ENCODE results near the gene LY6G6D. TPM values are rescaled to one million over a fixed set of nuclear protein-coding genes. Genes with fewer than 3 reads are reported as not detected.

The LY6G6D gene
- total RNA-seq, 1 donor from 2014 or later = not detected

DNA sequence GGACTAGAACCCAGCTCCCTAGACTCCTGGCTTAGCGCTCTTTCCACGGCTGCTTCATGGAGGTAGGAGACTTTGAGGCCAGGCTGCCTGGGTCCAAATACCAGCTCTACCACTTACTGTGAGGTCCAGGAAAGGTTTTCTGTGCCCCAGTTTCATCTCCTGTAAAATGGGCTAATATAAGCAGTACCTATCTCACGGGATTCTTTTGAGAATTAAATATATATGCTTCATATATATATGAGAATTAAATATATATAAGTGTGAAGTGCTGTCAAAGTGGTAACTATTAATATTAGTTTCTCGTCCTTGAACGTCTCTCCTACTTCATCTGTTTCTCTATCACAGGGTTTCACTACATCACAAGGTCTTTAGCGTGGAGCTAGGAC, 24.1 kb upstream of the LY6G6D start:
- TF ChIP-seq, protein P1, sequence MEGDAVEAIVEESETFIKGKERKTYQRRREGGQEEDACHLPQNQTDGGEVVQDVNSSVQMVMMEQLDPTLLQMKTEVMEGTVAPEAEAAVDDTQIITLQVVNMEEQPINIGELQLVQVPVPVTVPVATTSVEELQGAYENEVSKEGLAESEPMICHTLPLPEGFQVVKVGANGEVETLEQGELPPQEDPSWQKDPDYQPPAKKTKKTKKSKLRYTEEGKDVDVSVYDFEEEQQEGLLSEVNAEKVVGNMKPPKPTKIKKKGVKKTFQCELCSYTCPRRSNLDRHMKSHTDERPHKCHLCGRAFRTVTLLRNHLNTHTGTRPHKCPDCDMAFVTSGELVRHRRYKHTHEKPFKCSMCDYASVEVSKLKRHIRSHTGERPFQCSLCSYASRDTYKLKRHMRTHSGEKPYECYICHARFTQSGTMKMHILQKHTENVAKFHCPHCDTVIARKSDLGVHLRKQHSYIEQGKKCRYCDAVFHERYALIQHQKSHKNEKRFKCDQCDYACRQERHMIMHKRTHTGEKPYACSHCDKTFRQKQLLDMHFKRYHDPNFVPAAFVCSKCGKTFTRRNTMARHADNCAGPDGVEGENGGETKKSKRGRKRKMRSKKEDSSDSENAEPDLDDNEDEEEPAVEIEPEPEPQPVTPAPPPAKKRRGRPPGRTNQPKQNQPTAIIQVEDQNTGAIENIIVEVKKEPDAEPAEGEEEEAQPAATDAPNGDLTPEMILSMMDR (IDR thresholded peaks at IDR 0.05; ENCODE audit: insufficient read depth, low read length, poor library complexity, severe bottlenecking) = no peak
- DNase-seq (ENCODE audit: low read depth) = no peak
- no peaks in the 10 kb centered on the region for H3K27me3 ChIP-seq (ENCODE audit: control insufficient read depth, insufficient read depth, low read length)
- no peaks in the 10 kb centered on the region for H3K36me3 ChIP-seq (ENCODE audit: control insufficient read depth, insufficient read depth, low read length)
- no peak overlapping the region for H3K4me3 ChIP-seq (ENCODE audit: low read depth, low read length)

DNA sequence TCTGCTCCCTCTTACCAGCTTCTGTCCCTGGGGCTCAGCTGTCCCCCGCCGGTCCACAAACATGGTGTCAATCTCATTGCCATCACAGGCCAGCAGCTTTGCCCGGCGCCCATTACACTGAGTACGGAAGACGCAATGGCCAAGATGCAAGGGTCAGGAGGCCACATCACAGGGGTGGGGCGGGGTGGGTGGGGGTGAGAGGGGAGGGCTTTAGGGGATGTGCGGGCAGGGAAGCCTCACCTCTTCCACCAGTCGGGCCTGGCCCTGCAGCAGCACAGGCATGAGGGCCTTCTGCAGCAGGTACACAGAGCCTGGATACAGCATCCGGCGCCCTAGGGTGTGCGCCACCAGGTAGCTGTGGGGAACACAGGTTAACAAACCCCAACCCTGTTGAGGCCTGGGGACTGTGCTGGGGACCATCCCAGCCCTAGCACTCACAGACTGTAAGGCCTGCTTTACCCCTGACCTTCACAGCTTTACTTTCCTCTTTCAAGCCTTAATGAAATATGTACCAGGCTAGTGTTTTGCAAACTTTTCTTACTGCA, 23.5 kb upstream of the LY6G6D start:
- TF ChIP-seq, protein P1 (IDR thresholded peaks at IDR 0.05; ENCODE audit: insufficient read depth, low read length, poor library complexity, severe bottlenecking) = no peak
- Histone ChIP-seq H3K27me3 (ENCODE audit: control insufficient read depth, insufficient read depth, low read length) (no peaks in the 10 kb centered on the region), H3K4me3 (ENCODE audit: low read depth, low read length) (no peak overlapping the region), H3K36me3 (ENCODE audit: control insufficient read depth, insufficient read depth, low read length) (no peaks in the 10 kb centered on the region)
- DNase-seq (ENCODE audit: low read depth) = no peak

DNA sequence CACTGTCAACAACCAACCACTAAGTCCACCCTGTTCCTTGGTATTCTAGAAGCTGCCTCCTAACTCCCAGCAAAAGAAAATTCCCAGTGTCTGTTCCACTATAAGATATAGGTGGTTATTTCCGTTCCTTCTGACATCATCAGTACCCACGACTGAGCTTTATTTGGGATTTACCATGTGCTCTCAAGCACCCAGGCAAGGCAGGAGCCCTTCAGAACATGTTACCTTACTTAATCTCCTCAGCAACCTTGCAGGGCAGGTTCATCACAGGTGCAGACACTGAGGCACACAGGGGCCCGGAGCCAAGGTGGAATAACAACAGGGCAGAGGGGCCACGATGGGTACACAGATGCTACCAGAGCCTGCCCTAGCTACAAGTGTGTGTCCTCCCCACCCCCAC, 22.8 kb upstream of the LY6G6D start:
- DNase-seq (ENCODE audit: low read depth) = no peak
- Histone ChIP-seq H3K36me3 (ENCODE audit: control insufficient read depth, insufficient read depth, low read length) (no peaks in the 10 kb centered on the region), H3K27me3 (ENCODE audit: control insufficient read depth, insufficient read depth, low read length) (no peaks in the 10 kb centered on the region), H3K4me3 (ENCODE audit: low read depth, low read length) (no peak overlapping the region)
- TF ChIP-seq, protein P1 (IDR thresholded peaks at IDR 0.05; ENCODE audit: insufficient read depth, low read length, poor library complexity, severe bottlenecking) = no peak

DNA sequence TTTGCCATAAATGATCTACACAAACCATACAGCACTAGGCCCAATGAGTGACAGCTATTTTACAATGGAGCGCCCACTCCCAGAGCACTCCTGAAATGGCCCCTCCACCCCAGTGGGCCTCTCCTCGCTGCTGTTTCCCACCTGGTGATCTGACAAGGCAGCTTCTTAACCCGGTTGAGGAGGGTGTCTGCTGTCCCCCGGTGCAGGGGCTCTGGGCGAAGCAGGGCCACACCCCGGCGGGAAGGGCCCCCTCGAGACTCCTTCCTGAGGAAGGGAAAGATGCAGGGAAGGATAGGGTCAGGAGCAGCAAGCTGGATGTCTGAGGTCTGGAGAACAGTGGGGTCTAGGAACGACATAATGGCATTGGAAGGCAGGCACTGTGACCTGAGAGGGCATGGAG, 22.3 kb upstream of the LY6G6D start:
- TF ChIP-seq, protein P1 (IDR thresholded peaks at IDR 0.05; ENCODE audit: insufficient read depth, low read length, poor library complexity, severe bottlenecking) = no peak
- no peaks in the 10 kb centered on the region for H3K36me3 ChIP-seq (ENCODE audit: control insufficient read depth, insufficient read depth, low read length)
- no peak for DNase-seq (ENCODE audit: low read depth)

DNA sequence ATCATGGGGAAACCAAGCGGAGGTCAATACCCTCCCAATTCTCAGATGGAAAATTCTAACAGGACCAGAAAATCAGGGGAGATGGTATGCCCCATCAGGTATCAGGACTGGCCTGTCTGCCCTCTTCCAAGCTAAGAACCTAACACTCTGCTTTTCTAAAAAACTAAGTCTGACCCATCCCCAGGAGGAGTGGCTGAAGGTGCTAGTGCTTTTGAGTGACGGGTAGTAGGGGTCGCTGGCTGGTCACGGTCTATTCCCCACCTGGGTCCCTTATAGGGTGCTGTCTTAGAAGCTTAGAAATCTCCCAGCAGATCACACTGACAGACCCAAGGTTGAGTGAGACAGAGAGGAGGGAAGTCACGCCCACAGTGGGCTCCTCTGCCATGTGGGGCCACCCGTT, 21.6 kb upstream of the LY6G6D start:
- TF ChIP-seq, protein P1 (IDR thresholded peaks at IDR 0.05; ENCODE audit: insufficient read depth, low read length, poor library complexity, severe bottlenecking) = no peak
- no peaks in the 10 kb centered on the region for H3K36me3 ChIP-seq (ENCODE audit: control insufficient read depth, insufficient read depth, low read length)
- DNase-seq (ENCODE audit: low read depth) = no peak

More for the DNA sequence above, 22.3 kb upstream of the LY6G6D start:
- no peaks in the 10 kb centered on the region for H3K27me3 ChIP-seq (ENCODE audit: control insufficient read depth, insufficient read depth, low read length)
- H3K4me3 ChIP-seq (ENCODE audit: low read depth, low read length) = no peak overlapping the region

DNA sequence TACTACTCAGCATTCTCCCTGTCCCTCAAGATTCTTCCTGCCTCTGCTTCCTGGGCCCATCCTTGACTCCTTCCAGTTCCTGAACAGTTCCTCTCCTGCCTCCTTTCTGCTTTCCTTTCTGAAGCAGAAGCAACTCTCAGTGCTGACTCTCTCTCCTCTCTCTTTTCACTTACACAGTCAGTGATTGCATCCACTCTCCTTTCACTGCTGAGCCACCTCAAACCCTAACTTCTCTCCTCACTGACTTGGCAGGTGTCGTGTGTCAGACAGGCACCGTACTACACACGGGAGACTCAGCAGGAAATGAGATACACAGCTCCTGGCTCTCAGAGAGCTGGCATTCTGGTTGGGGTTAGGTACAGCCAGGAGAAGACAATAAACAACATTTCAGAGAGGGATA, 17.6 kb upstream of the LY6G6D start:
- TF ChIP-seq, protein P1 (IDR thresholded peaks at IDR 0.05; ENCODE audit: insufficient read depth, low read length, poor library complexity, severe bottlenecking) = no peak
- no peak overlapping the region for H3K4me3 ChIP-seq (ENCODE audit: low read depth, low read length)
- DNase-seq (ENCODE audit: low read depth) = no peak
- no peaks in the 10 kb centered on the region for H3K27me3 ChIP-seq (ENCODE audit: control insufficient read depth, insufficient read depth, low read length)
- no peaks in the 10 kb centered on the region for H3K36me3 ChIP-seq (ENCODE audit: control insufficient read depth, insufficient read depth, low read length)

More for the DNA sequence above, 21.6 kb upstream of the LY6G6D start:
- no peaks in the 10 kb centered on the region for H3K27me3 ChIP-seq (ENCODE audit: control insufficient read depth, insufficient read depth, low read length)
- no peak overlapping the region for H3K4me3 ChIP-seq (ENCODE audit: low read depth, low read length)

Data from kidney epithelial cell (primary cell).